ENCODE data around the gene NDUFAF5. TPM values are rescaled to one million over a fixed set of nuclear protein-coding genes. Genes with fewer than 3 reads are reported as not detected.
"Not testable (repeated sequence)": the region's sequence is repeated elsewhere in the genome, so short reads cannot be mapped to it uniquely, and the experiment has no call there.

The NDUFAF5 gene
- total RNA-seq, 1 experiment from 2014 or later = 40.0 TPM

- H3K9me3 ChIP-seq (replicated peaks) = no peaks in the 10 kb centered on the region
- DNase-seq (ENCODE audit: low read depth in 1 of 2, low spot score in 2 of 2) = no peak
- H3K36me3 ChIP-seq = peaks cover 76% of the 10 kb centered on the region
- no peaks in the 10 kb centered on the region for H3K4me1 ChIP-seq (replicated peaks)
- H3K4me3 ChIP-seq = no peak overlapping the region
- H3K27ac ChIP-seq = no peak overlapping the region
- H3K27me3 ChIP-seq (replicated peaks) = no peaks in the 10 kb centered on the region
Measured at GRCh38 chr20:13758884-13759283, 25.9 kb upstream of the NDUFAF5 start.

GRCh38 chr20:13760451-13760946 lies 24.3 kb upstream of the NDUFAF5 start:
- not testable (repeated sequence) for H3K27me3 ChIP-seq (replicated peaks); H3K4me3 ChIP-seq; H3K9me3 ChIP-seq (replicated peaks); H3K4me1 ChIP-seq (replicated peaks); DNase-seq (ENCODE audit: low read depth in 1 of 2, low spot score in 2 of 2); H3K27ac ChIP-seq
- H3K36me3 ChIP-seq = peaks cover 72% of the 10 kb centered on the region

GRCh38 chr20:13765299-13765698 lies 19.5 kb upstream of the NDUFAF5 start:
- DNase-seq (ENCODE audit: low read depth in 1 of 2, low spot score in 2 of 2) = no peak

GRCh38 chr20:13765868-13766416 lies 18.9 kb upstream of the NDUFAF5 start:
- no peaks in the 10 kb centered on the region for H3K4me1 ChIP-seq (replicated peaks)
- no peak overlapping the region for H3K4me3 ChIP-seq
- DNase-seq (ENCODE audit: low read depth in 1 of 2, low spot score in 2 of 2) = no peak
- no peak overlapping the region for H3K27ac ChIP-seq
- H3K27me3 ChIP-seq (replicated peaks) = no peaks in the 10 kb centered on the region
- H3K9me3 ChIP-seq (replicated peaks) = no peaks in the 10 kb centered on the region
- peaks cover 79% of the 10 kb centered on the region for H3K36me3 ChIP-seq

More at GRCh38 chr20:13765299-13765698, 19.5 kb upstream of the NDUFAF5 start:
- Histone ChIP-seq H3K27ac (no peak overlapping the region), H3K4me1 (replicated peaks) (no peaks in the 10 kb centered on the region), H3K9me3 (replicated peaks) (no peaks in the 10 kb centered on the region), H3K4me3 (no peak overlapping the region), H3K27me3 (replicated peaks) (no peaks in the 10 kb centered on the region), H3K36me3 (peaks cover 72% of the 10 kb centered on the region)

GRCh38 chr20:13770141-13770540 lies 14.7 kb upstream of the NDUFAF5 start:
- Histone ChIP-seq H3K27ac (no peak overlapping the region), H3K4me1 (replicated peaks) (no peaks in the 10 kb centered on the region), H3K27me3 (replicated peaks) (no peaks in the 10 kb centered on the region), H3K36me3 (peaks cover 82% of the 10 kb centered on the region), H3K4me3 (no peak overlapping the region), H3K9me3 (replicated peaks) (no peaks in the 10 kb centered on the region)
- no peak for DNase-seq (ENCODE audit: low read depth in 1 of 2, low spot score in 2 of 2)

GRCh38 chr20:13771853-13772453 lies 12.9 kb upstream of the NDUFAF5 start:
- H3K27ac ChIP-seq = no peak overlapping the region
- peak in 1 of 2 experiments; percentile 20 for DNase-seq (ENCODE audit: low read depth in 1 of 2, low spot score in 2 of 2)
- H3K27me3 ChIP-seq (replicated peaks) = no peaks in the 10 kb centered on the region
- no peak overlapping the region for H3K4me3 ChIP-seq
- peaks cover 82% of the 10 kb centered on the region for H3K36me3 ChIP-seq
- H3K4me1 ChIP-seq (replicated peaks) = no peaks in the 10 kb centered on the region
- no peaks in the 10 kb centered on the region for H3K9me3 ChIP-seq (replicated peaks)

- DNase-seq (ENCODE audit: low read depth in 1 of 2, low spot score in 2 of 2) = no peak
Measured at GRCh38 chr20:13772529-13772928, 12.3 kb upstream of the NDUFAF5 start.

GRCh38 chr20:13775867-13776266 lies 9.0 kb upstream of the NDUFAF5 start:
- H3K4me1 ChIP-seq (replicated peaks) = peaks cover 4% of the 10 kb centered on the region; the same call in 1 of the 2 replicates
- H3K36me3 ChIP-seq = peaks cover 78% of the 10 kb centered on the region
- no peak for DNase-seq (ENCODE audit: low read depth in 1 of 2, low spot score in 2 of 2)
- H3K4me3 ChIP-seq = no peak overlapping the region
- H3K27ac ChIP-seq = no peak overlapping the region
- H3K27me3 ChIP-seq (replicated peaks) = no peaks in the 10 kb centered on the region; the same call in 1 of the 2 replicates
- H3K9me3 ChIP-seq (replicated peaks) = no peaks in the 10 kb centered on the region

More at GRCh38 chr20:13772529-13772928, 12.3 kb upstream of the NDUFAF5 start:
- no peak overlapping the region for H3K27ac ChIP-seq
- H3K9me3 ChIP-seq (replicated peaks) = no peaks in the 10 kb centered on the region
- no peaks in the 10 kb centered on the region; the same call in 1 of the 2 replicates for H3K27me3 ChIP-seq (replicated peaks)
- H3K4me3 ChIP-seq = no peak overlapping the region
- peaks cover 4% of the 10 kb centered on the region; the same call in 1 of the 2 replicates for H3K4me1 ChIP-seq (replicated peaks)
- H3K36me3 ChIP-seq = peaks cover 82% of the 10 kb centered on the region

- no peak overlapping the region for H3K27ac ChIP-seq
- H3K27me3 ChIP-seq (replicated peaks) = no peaks in the 10 kb centered on the region; the same call in 1 of the 2 replicates
- H3K9me3 ChIP-seq (replicated peaks) = no peaks in the 10 kb centered on the region
- H3K36me3 ChIP-seq = peaks cover 81% of the 10 kb centered on the region
- no peak for DNase-seq (ENCODE audit: low read depth in 1 of 2, low spot score in 2 of 2)
- H3K4me1 ChIP-seq (replicated peaks) = peaks cover 4% of the 10 kb centered on the region; the same call in 1 of the 2 replicates
- H3K4me3 ChIP-seq = no peak overlapping the region
Measured at GRCh38 chr20:13777171-13777601, 7.6 kb upstream of the NDUFAF5 start.

GRCh38 chr20:13778827-13779226 lies 6.0 kb upstream of the NDUFAF5 start:
- Histone ChIP-seq H3K27me3 (replicated peaks) (no peaks in the 10 kb centered on the region; the same call in 1 of the 2 replicates), H3K36me3 (peaks cover 74% of the 10 kb centered on the region), H3K9me3 (replicated peaks) (no peaks in the 10 kb centered on the region), H3K27ac (no peak overlapping the region), H3K4me1 (replicated peaks) (peaks cover 9% of the 10 kb centered on the region; the same call in 1 of the 2 replicates), H3K4me3 (no peak overlapping the region)
- DNase-seq (ENCODE audit: low read depth in 1 of 2, low spot score in 2 of 2) = no peak

GRCh38 chr20:13783528-13783927 lies 1.3 kb upstream of the NDUFAF5 start:
- DNase-seq (ENCODE audit: low read depth in 1 of 2, low spot score in 2 of 2) = no peak
- Histone ChIP-seq H3K4me1 (replicated peaks) (peaks cover 15% of the 10 kb centered on the region), H3K36me3 (peaks cover 50% of the 10 kb centered on the region), H3K27me3 (replicated peaks) (no peaks in the 10 kb centered on the region), H3K27ac (no peak overlapping the region), H3K9me3 (replicated peaks) (no peaks in the 10 kb centered on the region), H3K4me3 (peak overlapping the region; percentile 72; the same call in 1 of the 2 replicates)

- H3K9me3 ChIP-seq (replicated peaks) = no peaks in the 10 kb centered on the region
- H3K36me3 ChIP-seq = peaks cover 55% of the 10 kb centered on the region
- peak overlapping the region; percentile 55; the same call in 1 of the 2 replicates for H3K27ac ChIP-seq
- H3K27me3 ChIP-seq (replicated peaks) = no peaks in the 10 kb centered on the region
- no peak for DNase-seq (ENCODE audit: low read depth in 1 of 2, low spot score in 2 of 2)
- peak overlapping the region; percentile 72 for H3K4me3 ChIP-seq
- H3K4me1 ChIP-seq (replicated peaks) = peaks cover 15% of the 10 kb centered on the region
Measured at GRCh38 chr20:13784271-13784892, 446 bp upstream of the NDUFAF5 start.

GRCh38 chr20:13786143-13786828 lies 1.5 kb downstream of the NDUFAF5 start:
- H3K27ac ChIP-seq = no peak overlapping the region
- H3K36me3 ChIP-seq = peaks cover 56% of the 10 kb centered on the region
- H3K4me3 ChIP-seq = peak overlapping the region; percentile 72
- H3K4me1 ChIP-seq (replicated peaks) = peaks cover 15% of the 10 kb centered on the region
- no peak for DNase-seq (ENCODE audit: low read depth in 1 of 2, low spot score in 2 of 2)
- H3K27me3 ChIP-seq (replicated peaks) = no peaks in the 10 kb centered on the region
- H3K9me3 ChIP-seq (replicated peaks) = no peaks in the 10 kb centered on the region
